ENCODE measurements around the gene SARDH. TPM values are rescaled to one million over a fixed set of nuclear protein-coding genes. Genes with fewer than 3 reads are reported as not detected.

Gene SARDH
- total RNA-seq, 1 donor from 2014 or later: 1.1 TPM

- H3K4me1 Mint-ChIP-seq (ENCODE audit: low read depth): no peaks in the 10 kb centered on the region
- H3K36me3 Mint-ChIP-seq (ENCODE audit: low read depth): no peaks in the 10 kb centered on the region
- no peak for DNase-seq (ENCODE audit: low spot score)
- H3K9me3 Mint-ChIP-seq: no peaks in the 10 kb centered on the region
- H3K27ac Mint-ChIP-seq: no peak overlapping the region
- intact Hi-C loops (cut with micrococcal nuclease): no loop called here
- H3K27me3 Mint-ChIP-seq (ENCODE audit: low read depth): no peaks in the 10 kb centered on the region
- no peak overlapping the region for H3K4me3 Mint-ChIP-seq (ENCODE audit: low read depth)
Measured at GRCh38 chr9:133731876-133732638, 6.1 kb downstream of the SARDH start.

GRCh38 chr9:133730994-133731715 is 7.0 kb downstream of the SARDH start:
- peaks cover 7% of the 10 kb centered on the region for H3K4me1 Mint-ChIP-seq (ENCODE audit: low read depth)
- H3K4me3 Mint-ChIP-seq (ENCODE audit: low read depth): no peak overlapping the region
- intact Hi-C loops (cut with micrococcal nuclease): no loop called here
- no peak overlapping the region for H3K27ac Mint-ChIP-seq
- H3K36me3 Mint-ChIP-seq (ENCODE audit: low read depth): no peaks in the 10 kb centered on the region
- no peak for DNase-seq (ENCODE audit: low spot score)
- H3K27me3 Mint-ChIP-seq (ENCODE audit: low read depth): no peaks in the 10 kb centered on the region
- no peaks in the 10 kb centered on the region for H3K9me3 Mint-ChIP-seq

- Mint-ChIP-seq H3K27ac (no peak overlapping the region), H3K27me3 (ENCODE audit: low read depth) (no peaks in the 10 kb centered on the region), H3K4me1 (ENCODE audit: low read depth) (peaks cover 7% of the 10 kb centered on the region), H3K9me3 (no peaks in the 10 kb centered on the region), H3K4me3 (ENCODE audit: low read depth) (no peak overlapping the region), H3K36me3 (ENCODE audit: low read depth) (no peaks in the 10 kb centered on the region)
- no peak for DNase-seq (ENCODE audit: low spot score)
- intact Hi-C loops (cut with micrococcal nuclease): loop anchor here (5.0 kb wide), 1 partner anchor 197 kb away; the partner anchor contains the start of gene ADAMTSL2
Measured at GRCh38 chr9:133729617-133730281, 8.4 kb downstream of the SARDH start.

- intact Hi-C loops (cut with micrococcal nuclease): loop anchor here (5.0 kb wide), 1 partner anchor 197 kb away; the partner anchor contains the start of gene ADAMTSL2
- H3K4me1 Mint-ChIP-seq (ENCODE audit: low read depth): peaks cover 7% of the 10 kb centered on the region
Measured at GRCh38 chr9:133728856-133729616, 9.1 kb downstream of the SARDH start.

GRCh38 chr9:133727876-133728441 is 10.2 kb downstream of the SARDH start:
- H3K9me3 Mint-ChIP-seq: no peaks in the 10 kb centered on the region
- H3K27ac Mint-ChIP-seq: no peak overlapping the region
- no peak overlapping the region for H3K4me3 Mint-ChIP-seq (ENCODE audit: low read depth)
- DNase-seq (ENCODE audit: low spot score): no peak
- H3K4me1 Mint-ChIP-seq (ENCODE audit: low read depth): peaks cover 7% of the 10 kb centered on the region
- no peaks in the 10 kb centered on the region for H3K36me3 Mint-ChIP-seq (ENCODE audit: low read depth)
- intact Hi-C loops (cut with micrococcal nuclease): loop anchor here (5.0 kb wide), 1 partner anchor 196 kb away; the partner anchor contains the start of gene ADAMTSL2
- H3K27me3 Mint-ChIP-seq (ENCODE audit: low read depth): no peaks in the 10 kb centered on the region

More at GRCh38 chr9:133728856-133729616, 9.1 kb downstream of the SARDH start:
- Mint-ChIP-seq H3K4me3 (ENCODE audit: low read depth) (no peak overlapping the region), H3K27me3 (ENCODE audit: low read depth) (no peaks in the 10 kb centered on the region), H3K27ac (no peak overlapping the region), H3K9me3 (no peaks in the 10 kb centered on the region), H3K36me3 (ENCODE audit: low read depth) (no peaks in the 10 kb centered on the region)
- DNase-seq (ENCODE audit: low spot score): no peak

GRCh38 chr9:133727277-133727875 is 10.8 kb downstream of the SARDH start:
- H3K36me3 Mint-ChIP-seq (ENCODE audit: low read depth): no peaks in the 10 kb centered on the region
- no peak overlapping the region for H3K4me3 Mint-ChIP-seq (ENCODE audit: low read depth)
- no peak overlapping the region for H3K27ac Mint-ChIP-seq
- DNase-seq (ENCODE audit: low spot score): no peak
- H3K4me1 Mint-ChIP-seq (ENCODE audit: low read depth): peaks cover 7% of the 10 kb centered on the region
- intact Hi-C loops (cut with micrococcal nuclease): loop anchor here (5.0 kb wide), 1 partner anchor 195 kb away; the partner anchor contains the start of gene ADAMTSL2
- peaks cover 2% of the 10 kb centered on the region for H3K27me3 Mint-ChIP-seq (ENCODE audit: low read depth)
- H3K9me3 Mint-ChIP-seq: no peaks in the 10 kb centered on the region

- DNase-seq (ENCODE audit: low spot score): no peak
- intact Hi-C loops (cut with micrococcal nuclease): loop anchor here (5.0 kb wide), 1 partner anchor 194 kb away; the partner anchor contains the start of gene ADAMTSL2
Measured at GRCh38 chr9:133726401-133727276, 11.5 kb downstream of the SARDH start.

GRCh38 chr9:133725886-133726285 is 12.3 kb downstream of the SARDH start:
- Mint-ChIP-seq H3K36me3 (ENCODE audit: low read depth) (no peaks in the 10 kb centered on the region), H3K4me3 (ENCODE audit: low read depth) (no peak overlapping the region), H3K27ac (no peak overlapping the region), H3K4me1 (ENCODE audit: low read depth) (peaks cover 7% of the 10 kb centered on the region), H3K9me3 (no peaks in the 10 kb centered on the region), H3K27me3 (ENCODE audit: low read depth) (peaks cover 10% of the 10 kb centered on the region)
- DNase-seq (ENCODE audit: low spot score): no peak
- intact Hi-C loops (cut with micrococcal nuclease): loop anchor here (5.0 kb wide), 1 partner anchor 194 kb away; the partner anchor contains the start of gene ADAMTSL2

More at GRCh38 chr9:133726401-133727276, 11.5 kb downstream of the SARDH start:
- H3K27me3 Mint-ChIP-seq (ENCODE audit: low read depth): peaks cover 7% of the 10 kb centered on the region
- no peaks in the 10 kb centered on the region for H3K9me3 Mint-ChIP-seq
- H3K36me3 Mint-ChIP-seq (ENCODE audit: low read depth): no peaks in the 10 kb centered on the region
- H3K4me3 Mint-ChIP-seq (ENCODE audit: low read depth): no peak overlapping the region
- H3K27ac Mint-ChIP-seq: no peak overlapping the region
- H3K4me1 Mint-ChIP-seq (ENCODE audit: low read depth): peaks cover 7% of the 10 kb centered on the region

GRCh38 chr9:133718563-133719315 is 19.4 kb downstream of the SARDH start:
- no peak overlapping the region for H3K27ac Mint-ChIP-seq
- no peak overlapping the region for H3K4me3 Mint-ChIP-seq (ENCODE audit: low read depth)
- intact Hi-C loops (cut with micrococcal nuclease): no loop called here

GRCh38 chr9:133717113-133718031 is 20.8 kb downstream of the SARDH start:
- Mint-ChIP-seq H3K4me1 (ENCODE audit: low read depth) (no peaks in the 10 kb centered on the region), H3K4me3 (ENCODE audit: low read depth) (no peak overlapping the region), H3K9me3 (no peaks in the 10 kb centered on the region), H3K27me3 (ENCODE audit: low read depth) (peaks cover 8% of the 10 kb centered on the region), H3K36me3 (ENCODE audit: low read depth) (no peaks in the 10 kb centered on the region), H3K27ac (no peak overlapping the region)
- intact Hi-C loops (cut with micrococcal nuclease): no loop called here
- no peak for DNase-seq (ENCODE audit: low spot score)

More at GRCh38 chr9:133718563-133719315, 19.4 kb downstream of the SARDH start:
- peaks cover 10% of the 10 kb centered on the region for H3K27me3 Mint-ChIP-seq (ENCODE audit: low read depth)
- H3K4me1 Mint-ChIP-seq (ENCODE audit: low read depth): no peaks in the 10 kb centered on the region
- H3K36me3 Mint-ChIP-seq (ENCODE audit: low read depth): no peaks in the 10 kb centered on the region
- no peak for DNase-seq (ENCODE audit: low spot score)
- H3K9me3 Mint-ChIP-seq: no peaks in the 10 kb centered on the region

All from activated T-helper 2 cell treated with anti-CD3 and anti-CD28 coated beads, Interferon-gamma antibody, Interleukin-2, Interleukin-4, amounts not matched to agents 10 μg/mL and 5 μg/mL and 100 μg/mL, durations not matched to agents 14 hours and 24 hours and 36 hours (primary cell).